Measurements from ENCODE around the gene TPK1.

- TF ChIP-seq EZH2 (IDR thresholded peaks at IDR 0.05; ENCODE audit: insufficient read depth, low read length) (no peak), CTCF (IDR thresholded peaks at IDR 0.05; ENCODE audit: insufficient read depth, low read depth, low read length) (no peak)
Measured at GRCh38 chr7:144709066-144709465, 126.8 kb downstream of the TPK1 start.

All from astrocyte (in vitro differentiated cells and primary cell).